HG02884 (cell line): Measurements from ENCODE around the gene EFHB.
"Not testable (repeated sequence)": the region's sequence is repeated elsewhere in the genome, so short reads cannot be mapped to it uniquely, and the experiment has no call there.

Experiments used
- ATAC-seq: cut with Tn5 transposase; IDR thresholded peaks from one replicate; pipeline ENCODE4 v1.9.1; 2021; ENCODE audit warnings: mild to moderate bottlenecking, moderate library complexity; ENCODE audit not compliant: unreplicated experiment

The EFHB gene

GRCh38 chr3:19934098-19934566 lies at the start of gene EFHB:
Gene EFHB (minus strand): TSS chr3:19934217. CDS start chr3:19934018, 199 bp downstream.
- no peak for ATAC-seq

GRCh38 chr3:19972054-19972453 lies 38.0 kb upstream of the EFHB start:
- ATAC-seq = no peak

GRCh38 chr3:19970327-19970726 lies 36.3 kb upstream of the EFHB start:
- ATAC-seq = no peak

GRCh38 chr3:19967812-19968211 lies 33.8 kb upstream of the EFHB start:
- ATAC-seq = no peak

GRCh38 chr3:19967208-19967607 lies 33.2 kb upstream of the EFHB start:
- ATAC-seq = no peak

GRCh38 chr3:19961960-19962359 lies 27.9 kb upstream of the EFHB start:
- no peak for ATAC-seq

- ATAC-seq = no peak
Observed at GRCh38 chr3:19960696-19961095, 26.7 kb upstream of the EFHB start.

- ATAC-seq = no peak
Observed at GRCh38 chr3:19959505-19959904, 25.5 kb upstream of the EFHB start.

GRCh38 chr3:19957354-19957753 lies 23.3 kb upstream of the EFHB start:
- not testable (repeated sequence) for ATAC-seq

GRCh38 chr3:19954676-19955075 lies 20.7 kb upstream of the EFHB start:
- ATAC-seq = no peak

GRCh38 chr3:19950316-19950715 lies 16.3 kb upstream of the EFHB start:
- no peak for ATAC-seq

- no peak for ATAC-seq
Observed at GRCh38 chr3:19948226-19948591, 14.2 kb upstream of the EFHB start.

- peak; percentile 22 for ATAC-seq
Observed at GRCh38 chr3:19947549-19948225, 13.7 kb upstream of the EFHB start.

GRCh38 chr3:19946832-19947548 lies 13.0 kb upstream of the EFHB start, which contains the start of gene RAB5A:
Gene RAB5A (plus strand): TSS chr3:19947097. CDS start chr3:19950899, 3,802 bp downstream.
- ATAC-seq = peak; percentile 90

- ATAC-seq = peak; percentile 1
Observed at GRCh38 chr3:19945969-19946831, 12.2 kb upstream of the EFHB start.

- ATAC-seq = no peak
Observed at GRCh38 chr3:19945534-19945933, 11.5 kb upstream of the EFHB start.

GRCh38 chr3:19940643-19941042 lies 6.6 kb upstream of the EFHB start:
- ATAC-seq = no peak

- ATAC-seq = no peak
Observed at GRCh38 chr3:19938295-19938627, 4.2 kb upstream of the EFHB start.

- no peak for ATAC-seq
Observed at GRCh38 chr3:19937459-19938294, 3.7 kb upstream of the EFHB start.

- ATAC-seq = no peak
Observed at GRCh38 chr3:19932422-19932821, 1.6 kb downstream of the EFHB start.

- ATAC-seq = peak; percentile 44
Observed at GRCh38 chr3:19931767-19932188, 2.2 kb downstream of the EFHB start.
